ENCODE results near the gene UQCR11.
A peak's percentile ranks its signal among the peaks of the same experiment; 100 is the strongest.
"Not testable (repeated sequence)": the region's sequence is repeated elsewhere in the genome, so short reads cannot be mapped to it uniquely, and the experiment has no call there.

The UQCR11 gene

DNA sequence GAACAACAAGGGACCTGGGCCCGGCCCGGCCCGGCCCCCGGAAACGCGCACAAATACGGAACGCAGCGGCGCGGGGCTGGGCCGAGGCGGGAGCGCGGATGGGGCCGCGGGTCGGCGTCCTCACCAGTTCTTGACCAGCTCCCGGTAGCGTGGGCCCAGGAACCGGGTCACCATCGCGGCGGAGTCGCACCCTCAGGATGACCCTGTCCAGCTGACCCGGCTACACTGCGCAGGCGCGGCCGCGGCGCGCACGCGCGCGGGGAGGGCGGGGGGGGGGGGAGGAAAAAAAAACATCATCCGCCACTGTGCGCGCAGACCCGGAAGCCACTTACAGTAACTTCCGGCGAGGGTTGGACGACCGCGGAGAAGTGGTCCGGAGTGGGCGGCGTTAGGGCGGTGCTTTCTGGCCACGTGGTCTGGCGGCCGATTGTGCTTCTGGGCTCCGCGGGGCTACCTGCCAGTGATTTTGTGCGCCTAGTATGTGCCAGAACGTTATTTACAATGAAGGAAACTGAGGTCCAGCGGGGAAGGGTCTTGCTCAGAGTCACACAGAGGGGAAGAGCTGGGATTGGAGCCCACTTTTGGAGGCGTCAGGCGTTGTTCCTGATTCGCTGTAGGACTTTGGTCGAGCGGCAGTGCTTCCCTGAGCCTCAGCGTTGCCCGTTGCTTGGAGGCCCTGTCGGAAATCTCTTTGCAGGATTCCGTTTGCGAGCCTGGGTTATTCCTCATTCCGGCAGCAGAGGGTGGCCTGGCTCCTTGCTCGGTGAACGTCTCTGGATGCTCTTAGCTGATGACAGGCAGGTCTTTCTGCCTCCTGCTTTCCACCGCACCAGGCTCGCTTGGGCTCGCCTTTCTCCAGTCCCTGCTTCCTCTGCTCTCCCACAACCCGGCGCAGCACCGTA, at the start of gene UQCR11:
Gene UQCR11 (minus strand): TSS at position 227 of the 902 bp plus-strand sequence. CDS start 53 bp downstream, at position 174.
- DNase-seq, result peak; percentile 96

DNA sequence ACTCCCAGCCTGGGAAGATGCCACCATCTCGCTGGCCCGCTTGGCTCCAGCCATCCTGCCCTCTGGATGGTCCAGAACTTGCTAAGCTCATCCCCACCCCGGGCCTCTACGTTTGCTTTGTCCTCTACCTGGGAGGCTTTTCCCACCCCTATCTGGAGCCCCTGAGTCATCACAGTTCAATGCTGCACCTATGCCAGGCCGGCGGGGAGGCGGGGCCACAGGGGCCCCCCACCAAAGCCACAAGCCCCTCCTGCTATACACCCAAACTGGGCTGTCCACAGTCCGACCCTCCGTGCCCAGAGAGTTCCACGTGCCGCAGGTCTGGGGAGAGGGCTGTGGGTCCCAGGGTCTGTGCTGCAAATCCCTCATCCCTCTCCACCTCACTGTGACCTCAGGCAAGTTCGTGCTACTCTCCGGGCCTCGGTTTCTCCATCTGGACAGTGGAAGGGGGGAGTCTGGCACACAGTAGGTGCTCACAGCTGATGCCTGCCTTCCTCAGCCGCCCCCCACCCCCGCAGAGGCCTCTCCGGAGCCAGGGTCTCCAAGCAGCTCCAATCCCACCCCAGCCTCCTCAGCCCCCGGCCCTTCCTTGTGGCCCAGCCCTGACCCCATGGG, 49.0 kb upstream of the UQCR11 start:
- no peak for DNase-seq

DNA sequence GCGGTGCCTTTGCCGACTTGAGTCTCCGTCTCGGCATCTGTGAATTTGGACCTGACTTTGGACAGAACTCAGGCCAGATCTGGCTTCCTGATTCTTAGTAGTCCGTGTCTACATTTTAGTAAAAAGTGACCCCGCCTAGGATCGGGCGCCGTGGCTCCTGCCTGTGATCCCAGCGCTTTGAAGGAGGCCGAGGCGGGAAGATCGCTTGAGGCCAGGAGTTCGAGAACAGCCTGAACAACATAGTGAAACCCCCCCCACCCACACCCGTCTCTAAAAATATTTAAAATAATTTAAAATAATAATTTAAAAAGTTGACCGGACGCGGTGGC, 48.0 kb upstream of the UQCR11 start:
- DNase-seq, result no peak

DNA sequence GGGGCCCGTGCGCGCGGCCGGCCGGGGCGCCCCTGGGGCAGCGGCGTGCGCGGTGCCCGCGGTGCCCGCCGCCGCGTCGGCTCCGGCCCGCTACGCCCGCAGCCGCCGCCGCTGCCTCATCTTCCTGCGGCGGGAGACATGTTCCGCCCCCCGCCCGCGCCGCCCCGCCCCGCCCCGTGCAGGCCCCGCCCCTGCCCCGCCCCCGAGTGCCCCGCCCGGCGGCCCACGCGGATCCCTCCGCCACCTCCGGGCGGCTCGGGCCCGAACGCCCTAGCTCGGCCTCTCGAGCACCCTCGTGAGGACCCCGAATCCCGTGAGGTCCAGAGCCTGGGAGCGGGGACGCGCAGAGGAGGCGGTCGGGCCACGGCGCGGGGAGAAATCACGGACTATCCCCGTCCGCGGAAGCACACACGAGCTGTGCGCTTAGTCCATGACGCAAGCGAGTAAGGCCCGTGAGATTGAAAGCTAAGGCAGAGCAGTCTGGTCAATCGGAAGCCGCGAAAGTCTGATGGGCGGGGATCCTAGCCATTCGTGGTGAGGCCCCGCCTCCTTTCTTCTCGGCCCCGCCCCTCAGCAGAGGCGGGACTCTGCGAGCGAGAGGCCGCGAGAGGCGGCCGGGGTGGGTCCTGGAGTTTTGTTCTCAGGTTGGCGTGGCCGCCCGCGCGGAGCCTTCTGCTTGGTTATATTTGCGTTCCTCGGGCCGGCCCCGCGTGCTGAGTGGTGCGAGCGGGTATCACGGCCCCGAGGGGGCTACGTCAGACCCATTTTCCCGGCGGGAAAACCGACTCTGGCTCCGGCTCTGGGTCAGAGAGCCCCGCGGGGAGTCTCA, 47.4 kb upstream of the UQCR11 start, which contains the start of gene TCF3:
Gene TCF3 (minus strand): TSS at position 145 of the 829 bp plus-strand sequence. CDS start 2,367 bp downstream, outside the sequence.
- peak; percentile 99 for DNase-seq

DNA sequence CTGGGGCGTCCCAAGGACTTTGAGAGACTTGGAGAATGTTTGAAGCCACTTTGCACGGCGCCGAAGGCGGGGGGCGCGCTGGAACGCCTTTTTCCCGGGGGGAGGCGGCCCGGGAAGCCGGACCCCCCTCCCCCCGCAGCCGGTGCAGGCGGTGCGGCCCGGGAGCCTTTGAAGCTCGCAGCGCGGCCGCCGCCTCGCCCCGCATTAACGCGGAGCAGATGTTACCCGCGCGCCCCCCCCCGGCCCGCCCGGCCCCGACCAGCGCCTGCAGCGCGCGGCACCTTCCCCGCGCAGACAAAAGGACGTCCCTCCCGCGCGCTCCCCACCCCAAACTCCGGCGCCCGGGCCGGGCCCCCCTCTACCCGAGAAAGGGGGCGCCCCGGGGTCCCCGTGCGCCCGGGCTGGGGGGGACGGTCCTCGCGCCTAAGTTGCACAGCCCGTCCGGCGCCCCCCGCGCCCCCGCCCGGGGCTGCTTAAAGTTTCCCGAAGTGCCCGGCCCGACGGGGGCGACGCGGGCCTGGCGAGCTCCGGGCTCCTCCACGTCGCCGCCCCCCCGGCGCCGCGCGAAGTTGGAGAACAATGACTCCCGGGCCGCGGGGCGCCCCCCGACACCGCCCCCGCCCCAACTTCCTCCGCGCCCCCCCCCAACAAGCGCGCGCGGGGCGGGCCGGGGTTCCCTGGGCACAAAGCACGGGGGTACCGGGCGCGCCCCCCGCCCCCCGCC, 46.5 kb upstream of the UQCR11 start:
- peak; percentile 53 for DNase-seq

DNA sequence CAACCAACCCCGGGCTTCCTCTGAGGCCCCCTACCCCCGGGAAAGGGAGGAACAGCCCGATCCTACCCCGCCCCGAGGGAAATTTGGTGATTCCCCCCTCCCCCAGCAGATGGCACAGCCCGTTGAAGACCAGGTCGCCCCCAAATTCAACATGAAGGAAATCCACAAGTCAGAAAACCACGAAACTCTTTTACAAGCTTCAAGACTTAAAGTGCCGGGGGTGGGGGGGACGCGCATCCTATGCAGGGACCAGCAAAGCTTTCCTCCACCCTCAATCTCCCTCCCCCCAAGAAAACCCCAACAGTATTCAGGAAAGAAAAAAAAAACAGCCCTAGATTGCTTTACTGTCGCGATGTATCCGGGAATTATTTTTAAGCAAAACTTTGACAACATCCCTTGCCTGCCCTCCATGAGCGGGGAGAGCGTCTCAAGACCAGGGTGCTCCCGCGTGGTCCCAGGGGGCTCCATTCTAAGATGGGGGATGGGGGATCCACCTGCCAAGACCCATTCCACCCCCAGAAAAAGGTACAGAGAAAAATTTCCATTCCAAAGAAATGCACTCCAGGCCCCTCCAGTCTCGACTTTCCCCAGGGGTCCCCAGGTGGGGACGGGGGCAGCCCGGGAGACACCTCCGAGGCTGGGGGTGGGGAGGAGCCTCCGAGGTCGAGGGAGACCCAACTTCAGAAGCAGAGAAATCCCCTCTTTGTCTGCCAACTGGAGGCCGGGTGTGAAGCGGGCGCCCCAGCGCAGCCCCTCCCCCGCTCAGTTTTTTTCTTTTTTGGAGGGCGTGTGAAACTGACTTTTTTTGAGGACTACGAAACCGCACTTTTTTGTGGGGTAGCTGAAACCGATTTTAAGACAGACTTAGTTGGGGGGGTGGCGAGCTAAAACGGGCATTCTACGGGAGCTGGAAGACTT, 45.6 kb upstream of the UQCR11 start:
- DNase-seq, result peak; percentile 79

DNA sequence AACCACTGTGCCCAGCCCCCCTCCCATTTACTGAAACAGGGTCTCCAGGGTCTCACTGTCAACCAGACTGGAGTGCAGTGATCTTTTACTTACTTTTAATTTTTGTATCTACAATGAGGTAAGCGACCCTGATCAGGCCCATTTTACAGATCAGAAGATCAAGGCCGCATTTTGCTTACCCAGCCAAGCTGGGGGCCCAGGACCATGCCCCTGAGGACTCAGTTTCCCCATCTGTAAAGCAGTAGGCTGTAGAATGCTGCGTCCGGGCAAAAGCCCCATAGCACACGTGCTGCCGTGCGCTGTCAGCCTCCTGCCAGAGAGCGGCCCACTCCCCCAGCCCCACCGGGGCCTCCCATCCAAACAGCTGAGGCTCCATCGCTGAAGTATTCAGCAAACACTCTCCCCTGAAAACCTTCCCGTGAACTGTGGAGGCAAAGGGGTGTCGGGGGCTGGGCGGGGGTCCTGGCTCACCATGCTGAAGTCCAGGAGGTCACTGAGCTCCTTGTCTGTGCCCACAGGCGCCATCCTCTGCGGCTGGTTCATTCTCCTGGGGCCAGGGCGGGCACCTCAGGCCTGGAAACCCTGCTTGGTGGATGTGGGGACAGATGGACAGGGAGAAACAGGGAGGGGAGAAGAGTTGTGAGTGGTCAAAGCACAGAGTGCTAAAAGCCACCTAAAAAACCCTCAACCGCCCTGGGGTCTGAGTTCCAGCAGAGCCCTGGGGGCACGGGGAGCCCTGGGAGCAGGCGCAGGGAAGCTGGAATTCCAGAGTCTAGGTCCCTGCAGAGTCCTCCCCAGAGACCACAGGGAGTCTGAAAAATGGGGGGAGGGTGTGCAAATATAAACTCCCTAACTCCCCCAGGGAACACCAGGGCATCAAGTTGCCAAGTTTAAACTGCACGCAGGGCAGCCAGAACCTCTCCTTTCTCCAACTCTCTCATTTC, 44.7 kb upstream of the UQCR11 start:
- no peak for DNase-seq

DNA sequence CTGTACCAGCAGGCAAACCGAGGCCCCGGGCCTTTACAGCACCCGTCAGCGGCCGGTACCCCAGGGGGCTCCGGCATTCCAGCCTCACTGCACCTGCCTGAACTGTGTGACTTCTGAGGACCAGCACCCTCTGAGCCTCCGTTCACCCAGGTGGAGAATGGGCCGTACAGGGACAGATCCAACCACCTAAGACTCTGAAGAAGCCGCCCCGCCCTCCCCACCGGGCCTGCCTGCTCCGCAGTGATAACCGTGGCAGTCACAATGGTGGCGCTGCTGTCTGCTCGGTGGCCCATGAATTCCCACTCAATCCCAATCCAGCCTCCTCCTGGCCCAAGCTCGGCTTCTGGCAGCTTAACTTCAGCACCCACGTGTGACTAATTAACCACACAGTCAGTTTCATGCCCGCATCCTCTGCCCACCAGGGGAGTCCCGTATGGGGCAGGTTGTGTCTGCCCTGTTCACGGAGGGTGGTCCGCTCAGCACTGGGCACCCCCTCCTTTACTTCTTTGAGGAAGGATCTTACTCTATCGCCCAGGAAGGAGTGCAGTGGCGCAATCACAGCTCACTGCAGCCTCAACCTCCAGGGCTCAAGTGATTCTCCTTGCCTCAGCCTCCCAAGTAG, 43.8 kb upstream of the UQCR11 start:
- DNase-seq, result peak; percentile 54

DNA sequence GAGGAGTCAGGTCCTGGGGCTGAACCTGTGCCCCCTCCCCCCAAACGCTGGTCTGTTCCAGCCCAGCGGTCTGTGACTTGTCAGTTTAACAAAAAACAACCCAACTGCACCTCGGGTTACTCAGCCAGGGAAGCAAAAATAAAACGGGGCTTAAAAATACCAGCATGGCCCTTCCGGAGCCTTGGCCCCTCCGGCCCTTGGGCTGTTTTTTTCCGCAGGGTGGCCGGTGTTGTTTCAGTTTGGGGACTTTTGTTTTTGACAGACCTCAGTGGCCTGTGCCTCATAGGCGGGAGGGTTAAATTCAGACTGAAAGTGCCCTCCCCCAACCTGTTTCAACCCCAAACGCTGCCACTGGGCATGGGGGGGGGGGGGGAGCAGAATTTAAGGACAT, 43.2 kb upstream of the UQCR11 start:
- DNase-seq, result no peak

DNA sequence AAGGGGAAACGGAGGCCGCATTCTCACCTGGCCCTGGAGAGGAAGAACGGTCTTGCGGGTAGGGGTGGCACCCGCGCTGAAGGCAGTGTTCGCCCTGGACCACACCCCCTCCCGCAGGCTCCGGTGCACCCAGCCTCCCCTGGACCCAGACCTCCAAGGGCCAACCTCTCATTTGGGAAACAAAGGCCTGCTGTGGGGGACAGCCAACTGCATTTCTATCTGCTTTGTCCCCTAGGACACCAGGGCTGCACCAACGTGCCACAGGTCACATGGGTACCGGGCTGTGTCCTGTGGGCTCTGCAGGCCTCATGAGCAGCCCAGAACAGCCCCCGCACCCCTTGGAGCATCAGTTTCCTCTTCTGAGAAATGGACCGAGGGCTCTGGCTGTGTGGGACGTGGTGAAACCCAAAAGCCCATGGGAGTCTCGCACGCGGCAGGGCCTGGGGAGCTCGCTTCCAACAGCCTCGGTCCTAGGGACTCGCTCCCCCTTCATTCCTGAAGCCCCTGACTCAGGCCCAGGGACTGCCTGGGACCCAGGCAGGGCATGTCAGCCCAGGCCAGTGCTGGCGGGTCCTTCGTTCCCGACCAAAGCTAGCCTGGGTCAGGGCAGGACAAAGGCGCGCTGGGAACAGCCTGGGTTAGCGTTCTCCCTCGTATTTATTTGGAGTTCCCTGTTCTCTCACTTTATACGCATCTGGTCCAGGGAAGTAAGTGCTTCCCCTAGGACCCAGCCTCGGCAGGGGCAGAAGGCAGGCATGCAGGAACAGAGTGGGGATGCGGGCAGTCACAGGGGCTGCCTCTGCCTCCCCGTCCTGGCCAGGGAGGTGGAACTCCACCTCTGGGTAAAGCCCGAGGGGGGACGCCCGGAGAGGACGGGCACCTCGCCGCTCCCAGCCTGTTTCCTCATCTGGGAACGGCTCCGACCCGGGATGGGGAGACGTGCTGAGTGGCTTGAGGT, 42.5 kb upstream of the UQCR11 start:
- DNase-seq, result no peak

DNA sequence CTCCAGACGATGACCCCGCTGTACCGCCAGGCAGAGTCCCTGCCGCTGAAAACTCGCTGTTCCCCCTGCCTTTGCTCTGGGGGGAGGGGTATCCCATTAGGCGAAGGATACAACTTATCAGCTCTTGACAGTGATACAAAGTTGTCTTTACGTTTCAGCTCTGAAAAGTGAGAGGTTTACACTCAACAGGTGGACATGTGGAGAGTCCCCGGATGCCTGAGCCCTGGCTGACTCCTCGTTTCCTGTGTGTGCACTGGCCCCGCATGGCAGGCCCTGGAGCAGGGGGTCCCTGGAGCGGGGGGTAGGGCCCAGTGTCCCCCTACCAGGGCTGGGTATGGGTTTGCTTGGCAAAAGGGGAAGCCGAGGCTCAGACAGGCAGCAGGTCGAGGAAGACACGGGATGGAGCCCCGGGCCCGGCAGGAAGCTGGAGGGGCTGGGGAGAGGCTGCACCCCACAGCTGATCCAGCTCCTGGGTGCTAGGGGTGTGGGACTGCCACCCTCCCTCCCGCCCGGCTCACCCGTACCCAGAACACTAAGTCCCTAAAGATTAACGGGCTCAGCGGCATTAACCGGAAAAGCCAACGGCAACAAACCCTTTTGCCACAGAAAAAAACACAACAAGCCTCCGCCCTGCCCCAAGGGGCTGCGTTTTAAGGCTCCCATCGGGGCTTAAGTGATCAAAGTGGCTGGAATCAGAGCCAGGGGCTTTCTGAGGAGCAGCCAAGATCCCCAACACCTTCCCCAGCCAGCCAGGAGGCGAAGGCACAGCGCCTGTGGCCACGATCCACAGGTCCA, 41.6 kb upstream of the UQCR11 start:
- DNase-seq, result no peak

DNA sequence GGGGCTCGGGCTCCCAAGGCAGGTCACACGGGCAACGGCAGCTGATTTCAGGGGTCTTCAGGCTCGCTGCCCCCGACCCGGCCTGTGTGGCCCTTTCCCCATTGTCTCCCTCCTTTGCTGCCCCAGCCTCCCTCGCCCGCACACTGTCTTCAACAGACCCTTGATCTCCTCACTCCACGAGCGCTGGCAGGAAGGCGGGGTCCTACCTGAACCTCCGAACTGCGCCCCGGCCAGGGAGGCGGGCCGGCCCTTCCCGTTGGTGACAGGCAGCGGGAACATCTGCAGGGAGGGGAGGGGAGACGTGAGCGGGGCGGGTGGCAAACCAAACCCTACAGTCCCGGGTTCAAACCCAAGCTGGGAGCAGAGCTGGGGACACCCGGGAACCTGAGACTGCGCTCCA, 40.9 kb upstream of the UQCR11 start:
- DNase-seq, result no peak

DNA sequence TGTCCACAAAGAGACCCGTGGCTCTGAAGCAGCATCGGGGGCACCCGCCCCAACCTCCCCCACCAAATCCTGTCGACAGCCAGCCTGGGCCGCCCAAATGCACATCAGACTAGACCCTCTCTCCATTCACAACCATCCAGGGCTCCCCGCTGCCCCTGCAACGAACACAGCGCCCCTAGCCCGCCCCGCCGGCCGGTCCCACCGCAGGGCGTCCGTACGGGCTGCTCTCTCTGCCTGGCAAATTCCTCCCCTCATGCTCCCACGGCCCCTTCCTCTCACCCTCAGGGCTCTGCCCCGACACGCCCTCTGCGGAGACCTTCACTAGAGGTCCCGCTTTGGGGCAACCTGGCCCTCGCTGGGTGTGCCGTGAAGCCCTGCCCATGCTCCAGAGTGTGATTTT, 40.0 kb upstream of the UQCR11 start:
- no peak for DNase-seq

DNA sequence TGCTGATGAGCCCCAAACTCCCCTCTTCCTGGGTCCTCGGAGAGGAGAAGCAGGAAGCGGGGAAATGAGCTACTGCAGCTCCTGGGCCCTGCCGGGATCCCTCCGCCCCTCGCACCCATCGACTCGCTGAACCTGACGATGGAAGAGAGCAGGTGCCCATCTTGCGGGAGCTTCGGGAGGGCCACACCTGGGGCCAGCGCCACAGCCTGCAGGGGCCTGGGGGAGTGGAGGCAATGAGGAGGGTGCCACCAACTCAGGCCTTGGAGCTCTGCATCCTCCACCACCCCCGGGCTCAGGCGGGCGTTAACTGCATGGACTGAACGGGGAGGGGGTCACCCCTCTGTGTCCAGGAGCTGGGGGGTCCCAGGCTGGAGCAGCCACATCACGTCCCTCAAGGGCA, 38.8 kb upstream of the UQCR11 start:
- no peak for DNase-seq

DNA sequence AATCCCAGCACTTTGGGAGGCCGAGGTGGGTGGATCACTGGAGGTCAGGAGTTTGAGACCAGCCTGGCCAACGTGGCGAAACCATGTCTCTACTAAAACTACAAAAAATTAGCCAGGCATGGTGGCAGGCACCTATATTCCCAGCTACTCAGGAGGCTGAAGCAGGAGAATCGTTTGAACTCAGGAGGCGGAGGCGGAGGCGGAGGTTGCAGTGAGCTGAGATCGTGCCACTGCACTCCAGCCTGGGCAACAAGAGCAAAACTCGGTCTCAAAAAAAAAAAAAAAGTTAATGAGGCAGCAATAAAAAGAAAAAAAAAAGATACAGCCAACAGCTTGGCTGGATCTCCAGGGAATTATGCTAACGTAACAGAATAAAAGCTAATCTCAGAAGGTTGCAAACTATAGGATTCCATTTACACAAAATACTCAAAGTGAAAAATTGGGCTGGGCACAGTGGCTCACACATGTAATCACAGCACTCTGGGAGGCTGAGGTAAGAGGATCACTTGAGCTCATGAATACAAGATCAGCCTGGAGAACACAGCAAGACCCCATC, 35.7 kb upstream of the UQCR11 start:
- DNase-seq, result not testable (repeated sequence)

DNA sequence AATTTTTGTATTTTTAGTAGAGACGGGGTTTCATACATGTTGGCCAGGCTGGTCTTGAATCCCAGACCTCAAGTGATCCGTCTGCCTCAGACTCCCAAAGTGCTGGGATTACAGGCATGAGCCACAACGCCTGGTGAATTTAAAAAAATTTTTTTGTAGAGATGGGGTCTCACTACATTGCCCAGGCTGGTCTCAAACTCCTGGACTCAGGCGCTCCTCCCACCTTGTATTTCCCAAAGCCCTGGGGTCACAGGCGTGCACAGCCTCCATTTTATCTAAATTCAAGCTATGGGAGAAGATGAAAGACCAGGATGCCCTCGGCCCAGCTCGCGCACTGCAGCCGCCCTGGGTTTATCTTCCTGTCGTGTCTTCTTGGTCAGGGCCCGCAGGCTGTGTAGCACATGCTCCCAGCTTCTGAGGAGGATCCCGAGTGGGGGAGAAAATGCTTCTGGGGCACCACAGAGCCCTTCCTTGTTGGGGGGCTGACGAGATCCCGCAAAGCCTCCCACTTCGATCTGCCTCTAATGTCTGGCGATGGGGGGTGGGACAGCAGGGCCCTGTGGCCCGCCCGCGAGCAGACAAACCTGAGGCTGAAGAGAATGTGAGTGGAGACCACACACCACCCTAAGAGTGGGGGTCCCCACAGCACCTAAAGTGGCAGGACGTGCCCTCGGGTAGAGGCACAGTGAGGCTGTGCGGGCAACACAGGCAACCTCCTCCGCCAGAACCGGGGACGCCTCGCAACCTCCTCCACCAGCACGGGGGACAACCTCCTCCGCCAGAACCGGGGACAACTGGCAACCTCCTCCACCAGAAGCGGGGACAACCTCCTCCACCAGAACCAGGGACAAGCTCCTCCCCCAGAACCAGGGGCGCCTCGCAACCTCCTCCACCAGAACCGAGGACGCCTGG, 31.3 kb upstream of the UQCR11 start:
- DNase-seq, result no peak

DNA sequence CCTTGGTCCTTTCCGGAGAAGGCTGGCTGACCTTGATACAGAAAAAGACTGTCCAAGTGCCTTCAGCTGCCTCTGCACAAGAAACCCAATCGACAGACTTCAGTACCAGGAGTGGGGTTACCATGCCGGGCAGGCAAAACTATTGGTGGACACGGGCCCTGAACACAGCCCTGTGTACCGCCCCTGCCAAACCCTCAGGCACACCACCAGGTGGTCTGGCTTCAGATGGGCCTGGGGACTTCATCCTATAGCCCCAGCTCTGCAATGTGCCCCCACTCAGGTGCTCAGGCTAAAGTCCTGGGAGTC, 29.6 kb upstream of the UQCR11 start:
- no peak for DNase-seq
